ENCODE measurements around the gene CACNB2.

The CACNB2 gene

DNA sequence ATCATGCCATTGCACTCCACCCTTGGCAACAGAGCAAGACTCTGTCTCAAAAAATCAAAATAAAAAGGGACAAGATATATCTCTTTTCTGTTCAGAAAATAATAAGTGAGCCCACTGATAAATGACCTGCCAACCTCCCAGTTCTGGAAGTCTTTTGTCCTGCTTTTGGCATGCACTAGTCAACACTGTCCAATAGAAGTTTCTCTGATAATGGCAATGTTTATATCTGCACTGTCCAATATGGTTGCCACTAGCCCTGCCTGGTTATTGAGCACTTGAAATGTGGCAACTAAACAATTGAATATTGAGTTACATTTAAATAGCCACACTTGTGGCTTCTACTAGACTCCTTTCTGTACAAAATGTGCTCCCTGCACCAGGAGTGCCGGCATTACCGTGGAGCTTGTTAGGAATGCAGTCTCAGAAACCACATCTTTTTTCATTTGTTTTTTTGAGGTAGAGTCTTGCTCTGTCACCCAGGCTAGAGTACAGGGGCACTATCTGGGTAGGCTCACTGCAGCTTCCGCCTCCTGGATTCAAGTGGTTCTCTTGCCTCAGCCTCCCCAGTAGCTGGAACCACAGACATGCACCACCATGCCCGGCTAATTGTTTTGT is 229.7 kb downstream of the CACNB2 start:
- no peak overlapping the region for H3K27ac Mint-ChIP-seq
- no peaks in the 10 kb centered on the region for H3K9me3 Mint-ChIP-seq
- peaks cover under 1% of the 10 kb centered on the region for H3K27me3 Mint-ChIP-seq
- no peaks in the 10 kb centered on the region for H3K4me1 Mint-ChIP-seq
- ATAC-seq, result no peak
- H3K4me3 Mint-ChIP-seq, result no peak overlapping the region
- no peaks in the 10 kb centered on the region for H3K36me3 Mint-ChIP-seq

DNA sequence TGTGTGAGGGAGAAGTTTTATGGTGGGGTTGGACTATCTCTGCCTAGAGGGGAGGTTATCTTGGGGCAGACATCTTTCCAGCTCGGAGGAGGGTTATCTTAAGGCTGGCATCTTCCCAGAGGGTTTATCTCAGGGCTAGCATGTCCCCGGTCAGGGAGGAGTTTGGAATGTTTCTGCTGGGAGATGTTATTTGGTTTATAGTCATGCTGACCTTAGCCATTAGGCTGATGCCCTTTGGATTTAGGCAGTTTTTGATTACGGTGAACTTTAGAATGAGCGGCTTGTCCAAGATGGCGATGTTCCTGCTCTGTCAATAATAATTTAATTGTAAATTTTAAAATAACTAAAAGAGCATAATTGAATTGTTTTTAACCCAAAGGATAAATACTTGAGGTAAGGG is 236.4 kb downstream of the CACNB2 start:
- Mint-ChIP-seq H3K9me3 (peaks cover 6% of the 10 kb centered on the region), H3K27ac (no peak overlapping the region), H3K27me3 (peaks cover 12% of the 10 kb centered on the region), H3K4me3 (no peak overlapping the region), H3K4me1 (no peaks in the 10 kb centered on the region), H3K36me3 (no peaks in the 10 kb centered on the region)
- ATAC-seq, result no peak

DNA sequence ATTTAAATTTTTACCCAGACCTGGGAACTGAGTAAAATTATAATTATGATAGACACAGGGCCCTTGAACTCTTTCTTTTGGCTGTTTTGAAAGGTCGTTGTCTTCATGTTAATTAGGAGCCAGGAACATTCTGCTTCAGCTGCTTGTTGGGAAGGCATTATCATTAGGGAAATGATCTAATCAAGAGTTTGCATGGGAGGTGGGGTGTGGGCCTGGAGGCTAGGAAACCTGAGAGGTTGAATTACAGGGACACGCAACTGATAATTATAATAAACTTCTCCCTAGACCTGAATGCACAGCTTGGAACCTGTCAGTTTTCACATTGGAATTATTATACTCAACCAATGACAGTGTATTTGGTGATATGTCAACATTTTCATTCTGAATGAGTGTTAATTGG is 237.7 kb downstream of the CACNB2 start:
- peaks cover 12% of the 10 kb centered on the region for H3K27me3 Mint-ChIP-seq
- no peaks in the 10 kb centered on the region for H3K36me3 Mint-ChIP-seq
- no peak overlapping the region for H3K27ac Mint-ChIP-seq
- peaks cover 6% of the 10 kb centered on the region for H3K9me3 Mint-ChIP-seq
- H3K4me3 Mint-ChIP-seq, result no peak overlapping the region
- H3K4me1 Mint-ChIP-seq, result no peaks in the 10 kb centered on the region
- ATAC-seq, result no peak

DNA sequence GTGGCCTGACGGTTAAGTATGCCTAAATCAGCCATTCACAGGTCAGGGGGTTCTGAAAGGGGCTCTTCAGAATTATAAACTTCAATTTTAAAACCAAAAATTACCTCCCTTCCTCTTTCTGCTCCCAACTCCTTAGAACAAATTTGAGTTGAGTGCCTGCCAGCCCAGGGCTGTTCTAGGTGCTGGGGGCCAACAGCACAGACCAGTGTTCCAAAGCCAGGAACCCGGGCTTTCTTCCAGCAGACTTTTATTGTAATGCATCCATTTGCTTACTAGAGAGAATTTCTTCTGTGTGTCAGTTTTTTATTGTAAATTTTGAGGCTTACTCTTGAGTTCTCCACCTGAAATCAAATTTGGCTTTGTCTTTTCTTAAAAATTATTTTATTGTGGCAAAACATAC is 238.5 kb downstream of the CACNB2 start:
- H3K27ac Mint-ChIP-seq, result no peak overlapping the region
- no peak overlapping the region for H3K4me3 Mint-ChIP-seq
- peaks cover 8% of the 10 kb centered on the region for H3K9me3 Mint-ChIP-seq
- H3K27me3 Mint-ChIP-seq, result peaks cover 12% of the 10 kb centered on the region
- no peaks in the 10 kb centered on the region for H3K36me3 Mint-ChIP-seq
- H3K4me1 Mint-ChIP-seq, result no peaks in the 10 kb centered on the region
- ATAC-seq, result no peak

DNA sequence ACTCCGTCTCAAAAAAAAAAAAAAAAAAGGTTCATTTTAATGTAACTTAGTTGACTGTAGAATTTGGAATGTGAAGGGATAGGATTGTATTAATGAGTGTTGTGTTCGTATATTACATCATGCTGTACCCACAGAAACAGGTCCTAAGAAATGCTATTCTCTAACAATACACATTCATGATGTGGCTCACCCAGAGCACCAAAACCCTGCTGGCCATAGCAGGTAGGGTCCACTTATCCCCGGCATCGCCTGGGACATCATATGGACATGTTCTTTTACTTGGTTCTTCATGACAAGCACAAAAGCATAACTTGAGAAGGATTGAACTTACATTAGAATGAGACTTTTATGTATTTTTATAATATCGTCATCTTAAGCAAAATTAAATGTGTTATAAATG is 241.5 kb downstream of the CACNB2 start:
- Mint-ChIP-seq H3K4me3 (no peak overlapping the region), H3K27ac (no peak overlapping the region), H3K4me1 (no peaks in the 10 kb centered on the region), H3K36me3 (no peaks in the 10 kb centered on the region), H3K27me3 (peaks cover 1% of the 10 kb centered on the region), H3K9me3 (peaks cover 3% of the 10 kb centered on the region)
- no peak for ATAC-seq

DNA sequence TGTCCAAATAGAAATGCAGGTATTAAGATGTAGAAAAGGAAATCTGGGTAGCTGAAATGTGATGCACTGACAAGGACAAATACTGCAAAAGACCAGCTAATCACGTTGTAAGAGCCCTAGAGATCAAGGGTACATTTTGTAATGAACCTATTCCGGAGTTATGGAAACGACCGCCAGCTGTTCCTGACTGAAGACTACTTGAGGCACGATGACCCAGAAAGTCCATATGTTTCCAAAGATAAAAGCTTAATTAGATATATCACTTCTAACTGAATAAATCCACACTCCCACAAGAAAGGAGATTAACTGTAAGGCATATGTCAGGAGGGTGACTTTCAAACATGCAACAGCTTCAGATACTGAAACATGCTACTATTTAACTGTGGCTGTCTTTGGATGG is 257.7 kb downstream of the CACNB2 start:
- no peaks in the 10 kb centered on the region for H3K27me3 Mint-ChIP-seq
- no peak overlapping the region for H3K27ac Mint-ChIP-seq
- H3K9me3 Mint-ChIP-seq, result no peaks in the 10 kb centered on the region
- no peak overlapping the region for H3K4me3 Mint-ChIP-seq
- peaks cover 11% of the 10 kb centered on the region for H3K4me1 Mint-ChIP-seq
- ATAC-seq, result no peak
- H3K36me3 Mint-ChIP-seq, result no peaks in the 10 kb centered on the region

DNA sequence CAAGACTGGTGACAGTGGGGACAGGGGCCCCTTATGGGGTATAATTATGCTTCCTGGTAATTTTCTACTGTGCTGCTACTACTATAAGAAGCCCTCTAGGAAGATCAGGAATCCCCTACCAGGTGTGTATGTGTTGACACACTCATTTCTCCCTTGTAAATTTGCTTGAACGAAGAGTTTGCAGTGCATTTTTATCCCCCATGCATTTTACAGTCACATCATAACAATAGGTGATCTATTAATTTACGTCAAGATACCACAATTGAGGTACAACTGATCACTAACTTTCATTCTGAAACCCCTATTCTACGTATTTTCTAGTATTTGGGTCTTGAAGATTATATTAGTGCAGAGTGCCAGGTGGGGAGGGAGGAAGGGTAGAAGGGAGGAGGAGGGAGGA is 258.9 kb downstream of the CACNB2 start:
- Mint-ChIP-seq H3K4me1 (peaks cover 11% of the 10 kb centered on the region), H3K27me3 (no peaks in the 10 kb centered on the region), H3K9me3 (no peaks in the 10 kb centered on the region), H3K36me3 (no peaks in the 10 kb centered on the region), H3K4me3 (no peak overlapping the region), H3K27ac (no peak overlapping the region)
- no peak for ATAC-seq

DNA sequence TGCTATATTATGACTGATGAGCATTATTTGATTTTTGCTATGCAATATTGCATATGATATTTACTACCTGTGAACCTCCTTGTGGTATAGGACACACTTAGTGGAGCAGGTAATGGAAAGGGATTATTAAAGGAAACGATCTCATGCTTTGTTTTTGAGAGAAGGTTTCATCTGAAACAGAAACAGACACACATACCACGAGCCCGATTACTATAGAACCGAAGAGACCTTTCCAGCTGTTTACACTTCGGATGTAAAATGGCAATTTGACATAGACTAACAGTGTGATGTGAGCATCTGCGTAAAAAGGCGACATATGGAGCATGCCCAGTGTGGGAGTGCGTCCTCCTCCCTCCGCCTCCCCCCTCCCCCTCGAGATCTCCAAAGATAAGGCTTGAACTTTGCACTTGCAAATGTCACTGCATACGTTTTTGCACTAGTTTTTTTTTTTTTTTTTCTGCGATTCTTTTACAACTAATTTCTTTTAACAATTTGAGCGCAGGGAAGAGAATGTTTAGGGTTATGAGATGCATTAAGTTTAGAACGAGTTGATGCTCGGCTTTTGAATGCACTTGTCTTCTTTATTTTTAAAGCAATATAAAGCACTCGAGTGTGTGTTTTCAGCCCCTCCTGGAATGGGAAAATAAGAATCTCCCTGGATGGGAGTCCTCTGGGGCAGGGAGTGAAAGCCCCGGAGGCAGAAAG is 260.1 kb downstream of the CACNB2 start:
- peak; percentile 37 for ATAC-seq
- Mint-ChIP-seq H3K27ac (no peak overlapping the region), H3K36me3 (no peaks in the 10 kb centered on the region), H3K9me3 (no peaks in the 10 kb centered on the region), H3K27me3 (no peaks in the 10 kb centered on the region), H3K4me1 (peaks cover 11% of the 10 kb centered on the region), H3K4me3 (no peak overlapping the region)

DNA sequence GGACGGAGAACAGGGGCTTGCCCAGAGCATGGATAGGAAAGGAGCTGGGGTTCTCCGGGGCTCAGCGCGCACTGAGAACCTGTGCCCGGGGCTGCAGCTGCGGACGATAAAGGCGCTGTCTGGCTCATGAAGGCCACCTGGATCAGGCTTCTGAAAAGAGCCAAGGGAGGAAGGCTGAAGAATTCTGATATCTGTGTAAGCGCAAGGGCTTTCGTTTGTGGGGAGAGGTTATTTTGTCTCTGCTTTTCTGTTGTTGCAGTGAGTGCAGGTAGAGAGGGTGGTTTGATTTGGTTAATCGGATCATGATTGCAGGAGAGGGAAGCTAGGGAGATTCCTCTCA is 260.7 kb downstream of the CACNB2 start:
- ATAC-seq, result no peak
- H3K9me3 Mint-ChIP-seq, result no peaks in the 10 kb centered on the region
- no peak overlapping the region for H3K4me3 Mint-ChIP-seq
- no peak overlapping the region for H3K27ac Mint-ChIP-seq
- no peaks in the 10 kb centered on the region for H3K27me3 Mint-ChIP-seq
- H3K36me3 Mint-ChIP-seq, result no peaks in the 10 kb centered on the region
- peaks cover 11% of the 10 kb centered on the region for H3K4me1 Mint-ChIP-seq

DNA sequence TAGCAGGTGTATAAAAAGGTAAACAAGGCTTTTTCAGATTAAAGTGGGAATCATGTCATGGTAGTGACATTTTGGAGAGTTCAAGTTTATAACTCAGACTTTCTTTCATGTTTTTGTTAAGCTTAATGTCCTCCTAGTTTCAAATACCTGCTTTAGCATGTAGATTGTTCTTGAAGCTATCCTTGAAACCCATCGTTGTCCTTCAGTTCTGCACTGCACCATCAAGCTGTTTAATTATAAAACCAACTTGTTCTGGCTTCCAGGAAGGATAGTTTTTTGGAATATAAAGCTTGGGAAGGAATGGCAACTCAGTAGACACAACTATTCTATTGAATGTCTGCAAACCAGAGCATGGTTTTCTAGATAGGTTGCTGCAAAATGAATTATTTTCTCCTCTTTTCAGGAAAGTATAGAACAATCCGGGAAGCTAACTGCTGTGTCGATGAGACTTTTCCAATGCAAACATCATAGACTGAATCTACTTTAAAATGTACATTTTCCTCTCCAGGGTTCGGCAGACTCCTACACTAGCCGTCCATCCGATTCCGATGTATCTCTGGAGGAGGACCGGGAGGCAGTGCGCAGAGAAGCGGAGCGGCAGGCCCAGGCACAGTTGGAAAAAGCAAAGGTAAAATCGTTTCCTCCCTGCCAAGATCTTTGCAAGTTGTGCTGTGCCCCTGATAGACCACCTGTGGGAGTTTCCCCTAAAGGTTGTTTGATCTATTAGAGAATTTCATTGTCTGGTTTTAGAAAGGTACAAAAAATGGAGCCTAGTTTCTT is 261.4 kb downstream of the CACNB2 start:
- Mint-ChIP-seq H3K9me3 (no peaks in the 10 kb centered on the region), H3K4me3 (no peak overlapping the region)
- no peak for ATAC-seq

DNA sequence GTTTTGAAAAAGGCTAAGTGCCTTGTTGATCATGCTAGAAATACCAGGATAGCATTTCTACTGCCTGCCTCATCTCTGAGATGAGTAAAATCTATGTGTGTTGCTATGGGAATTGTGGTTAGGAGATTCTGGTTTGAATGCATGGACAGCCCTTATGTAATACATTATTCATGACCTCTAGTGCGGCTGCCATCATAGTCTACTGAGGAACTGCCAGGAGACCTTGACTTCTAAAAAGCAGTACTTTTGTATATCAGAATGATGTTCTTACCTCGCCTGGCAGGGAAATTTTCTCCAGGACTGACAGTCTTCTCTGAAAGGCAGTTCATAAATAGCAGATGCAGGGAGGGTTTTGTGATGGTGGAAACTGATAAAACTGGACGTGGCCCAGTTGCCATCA is 262.6 kb downstream of the CACNB2 start:
- Mint-ChIP-seq H3K27me3 (no peaks in the 10 kb centered on the region), H3K36me3 (no peaks in the 10 kb centered on the region), H3K4me1 (peaks cover 11% of the 10 kb centered on the region), H3K4me3 (no peak overlapping the region), H3K27ac (no peak overlapping the region), H3K9me3 (no peaks in the 10 kb centered on the region)
- no peak for ATAC-seq

More for the DNA sequence above, 261.4 kb downstream of the CACNB2 start:
- peaks cover 11% of the 10 kb centered on the region for H3K4me1 Mint-ChIP-seq
- H3K27me3 Mint-ChIP-seq, result no peaks in the 10 kb centered on the region
- H3K27ac Mint-ChIP-seq, result no peak overlapping the region
- H3K36me3 Mint-ChIP-seq, result no peaks in the 10 kb centered on the region

DNA sequence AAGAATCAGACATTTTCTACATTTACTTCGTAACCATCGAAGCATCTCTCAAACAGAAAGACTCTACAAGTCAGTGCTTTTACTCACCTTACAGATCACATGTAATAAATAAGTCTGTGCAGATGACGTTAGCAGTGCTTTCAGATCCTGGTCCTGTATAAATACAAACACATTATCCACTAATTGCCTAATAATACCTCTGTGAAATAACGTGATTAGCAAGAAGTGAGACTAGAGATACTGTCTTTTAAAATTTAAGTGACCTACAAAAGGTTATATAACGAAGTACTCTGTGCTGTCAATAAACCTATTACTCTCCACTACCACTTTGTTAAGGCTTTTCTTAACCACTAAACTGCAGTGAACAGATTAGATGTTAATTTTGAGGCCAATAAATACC is 264.3 kb downstream of the CACNB2 start:
- H3K4me1 Mint-ChIP-seq, result peaks cover 11% of the 10 kb centered on the region
- no peak overlapping the region for H3K4me3 Mint-ChIP-seq
- ATAC-seq, result no peak
- H3K9me3 Mint-ChIP-seq, result no peaks in the 10 kb centered on the region
- H3K36me3 Mint-ChIP-seq, result no peaks in the 10 kb centered on the region
- H3K27ac Mint-ChIP-seq, result no peak overlapping the region
- no peaks in the 10 kb centered on the region for H3K27me3 Mint-ChIP-seq

DNA sequence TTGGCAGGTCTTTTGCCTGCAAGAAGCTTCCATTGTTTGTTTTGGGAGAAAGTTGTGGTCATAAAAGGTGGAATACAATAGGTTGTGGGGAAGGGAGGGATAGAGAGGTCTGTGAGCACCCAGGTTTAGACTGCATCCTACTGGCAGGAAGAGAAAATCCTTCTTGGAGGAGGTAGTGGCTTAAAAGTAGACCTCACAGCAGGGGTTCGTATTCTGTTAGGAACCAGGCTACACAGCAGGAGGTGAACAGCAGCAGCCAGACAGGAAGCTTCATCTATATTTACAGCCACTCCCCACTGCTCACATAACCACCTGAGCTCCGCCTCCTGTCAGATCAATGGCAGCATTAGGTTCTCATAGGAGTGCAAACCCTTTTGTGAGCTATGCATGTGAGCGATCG is 265.9 kb downstream of the CACNB2 start:
- H3K9me3 Mint-ChIP-seq, result no peaks in the 10 kb centered on the region
- H3K27ac Mint-ChIP-seq, result no peak overlapping the region
- ATAC-seq, result no peak

DNA sequence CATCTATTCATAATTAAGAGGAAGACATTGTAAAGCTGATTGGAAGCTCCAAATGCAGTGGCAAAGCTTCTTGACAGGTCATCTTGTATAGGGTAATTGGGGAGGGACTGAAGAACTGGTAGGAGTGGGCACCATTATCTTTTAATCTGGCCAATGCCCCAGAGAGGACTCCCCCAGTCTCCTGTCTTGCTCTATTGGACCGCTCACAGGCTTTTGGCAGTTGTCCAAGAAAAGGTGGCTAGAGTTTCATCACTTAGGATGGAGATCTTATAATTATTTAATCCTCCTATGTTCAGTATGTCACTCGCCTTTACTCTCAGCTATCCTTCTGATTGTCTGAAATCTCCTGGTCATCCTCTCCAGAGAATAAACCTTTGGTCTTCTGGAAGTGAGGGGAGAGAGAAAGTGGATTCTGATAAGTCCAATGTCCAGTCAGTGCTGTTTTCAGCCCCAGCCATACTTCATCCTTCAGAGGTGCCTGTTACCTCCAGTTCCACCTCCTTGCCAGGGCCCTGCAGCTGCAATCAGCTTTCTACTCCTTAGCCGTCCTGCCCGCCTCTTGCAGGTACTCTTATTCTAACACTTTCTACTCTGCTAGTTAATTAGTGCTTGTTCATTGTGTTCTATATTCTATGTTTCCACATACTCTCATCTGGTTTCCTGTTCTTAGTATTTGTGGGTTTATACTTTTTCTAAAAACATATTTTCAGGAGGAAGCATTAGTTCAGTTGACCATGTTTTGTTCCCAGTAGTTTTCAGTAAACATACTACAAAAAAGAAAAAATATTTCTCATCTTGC is 269.6 kb downstream of the CACNB2 start:
- Mint-ChIP-seq H3K9me3 (no peaks in the 10 kb centered on the region), H3K4me1 (no peaks in the 10 kb centered on the region), H3K27ac (no peak overlapping the region), H3K36me3 (no peaks in the 10 kb centered on the region), H3K4me3 (no peak overlapping the region), H3K27me3 (no peaks in the 10 kb centered on the region)
- no peak for ATAC-seq

More for the DNA sequence above, 265.9 kb downstream of the CACNB2 start:
- no peaks in the 10 kb centered on the region for H3K4me1 Mint-ChIP-seq
- H3K36me3 Mint-ChIP-seq, result no peaks in the 10 kb centered on the region
- no peak overlapping the region for H3K4me3 Mint-ChIP-seq
- no peaks in the 10 kb centered on the region for H3K27me3 Mint-ChIP-seq

DNA sequence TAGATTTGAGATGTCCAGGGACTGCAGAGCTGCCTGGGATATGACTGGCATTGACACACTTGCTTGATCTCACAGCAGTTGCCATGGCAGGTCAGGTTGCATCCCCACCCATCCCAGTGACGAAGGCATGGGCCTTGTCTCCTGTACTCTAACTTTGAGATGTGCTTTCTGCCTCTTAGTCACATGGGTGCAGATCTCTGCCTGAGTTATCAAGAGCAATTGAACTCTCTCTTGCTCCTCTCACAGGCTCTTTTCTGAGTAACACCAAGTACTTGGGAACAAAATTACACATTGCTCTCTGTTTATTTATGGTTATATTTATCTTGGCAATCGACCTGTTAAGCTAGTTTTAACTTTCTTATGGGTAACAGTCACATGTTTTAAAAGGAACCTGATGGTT is 273.8 kb downstream of the CACNB2 start:
- Mint-ChIP-seq H3K27me3 (peaks cover 8% of the 10 kb centered on the region), H3K27ac (no peak overlapping the region), H3K4me1 (no peaks in the 10 kb centered on the region), H3K4me3 (no peak overlapping the region), H3K9me3 (peaks cover 4% of the 10 kb centered on the region), H3K36me3 (no peaks in the 10 kb centered on the region)
- ATAC-seq, result no peak
